ENCODE measurements around the gene CYB5R2.

DNA sequence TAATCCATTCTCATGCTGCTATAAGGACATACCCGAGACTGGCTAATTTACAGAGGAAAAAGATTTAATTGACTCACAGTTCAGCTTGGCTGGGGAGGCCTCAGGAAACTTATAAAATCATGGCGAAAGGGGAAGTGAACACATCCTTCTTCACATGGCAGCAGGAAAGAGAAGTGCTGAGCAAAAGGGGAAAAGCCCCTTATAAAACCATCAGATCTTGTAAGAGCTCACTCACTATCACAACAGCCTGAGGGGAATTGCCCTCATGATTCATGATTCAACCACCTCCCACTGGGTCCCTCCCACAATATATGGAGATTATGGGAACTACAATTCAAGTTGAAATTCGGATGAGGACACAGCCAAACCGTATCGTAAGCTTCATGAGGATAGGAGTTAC, 3.8 kb upstream of the CYB5R2 start:
- TF ChIP-seq CTCF (IDR thresholded peaks at IDR 0.05 in 8 of 11, conservative IDR thresholded peaks at IDR 0.05 in 3 of 11) = no peak
- TF ChIP-seq POLR2A (IDR thresholded peaks at IDR 0.05) = no peak
- TF ChIP-seq POLR2AphosphoS5 (IDR thresholded peaks at IDR 0.05) = no peak
